ENCODE measurements around the gene NOTCH1.

DNA sequence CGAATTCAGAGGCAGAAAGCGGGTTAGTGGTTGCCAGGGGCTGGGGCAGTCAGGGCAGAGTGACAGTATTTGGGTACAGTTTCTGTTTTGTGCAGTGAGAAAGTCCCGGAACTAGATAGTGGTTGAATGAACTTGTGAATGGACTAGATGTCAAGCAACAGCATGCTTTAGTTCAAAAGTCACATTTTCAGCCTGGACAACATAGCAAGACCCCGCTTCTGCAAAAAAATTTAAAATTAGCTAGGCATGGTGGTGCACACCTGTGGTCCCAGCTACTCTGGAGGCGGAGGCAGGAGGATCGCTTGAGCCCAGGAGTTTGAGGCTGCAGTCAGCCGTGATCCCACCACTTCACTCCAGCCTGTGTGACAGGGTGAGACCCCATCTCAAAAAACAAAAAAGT is 8.4 kb downstream of the NOTCH1 start:
- TF ChIP-seq CTCF (IDR thresholded peaks at IDR 0.05) = no peak
- no peak for TF ChIP-seq POLR2A (IDR thresholded peaks at IDR 0.05)

Measured in thyroid gland (tissue), 4 donors.